LoVo (cell line): ENCODE data around the gene DLX6.

Experiments used
- DNase-seq: peaks from one replicate; pipeline ENCODE4 v3.0.0-alpha.2; 2016; ENCODE audit warnings: low spot score

The DLX6 gene

DNA sequence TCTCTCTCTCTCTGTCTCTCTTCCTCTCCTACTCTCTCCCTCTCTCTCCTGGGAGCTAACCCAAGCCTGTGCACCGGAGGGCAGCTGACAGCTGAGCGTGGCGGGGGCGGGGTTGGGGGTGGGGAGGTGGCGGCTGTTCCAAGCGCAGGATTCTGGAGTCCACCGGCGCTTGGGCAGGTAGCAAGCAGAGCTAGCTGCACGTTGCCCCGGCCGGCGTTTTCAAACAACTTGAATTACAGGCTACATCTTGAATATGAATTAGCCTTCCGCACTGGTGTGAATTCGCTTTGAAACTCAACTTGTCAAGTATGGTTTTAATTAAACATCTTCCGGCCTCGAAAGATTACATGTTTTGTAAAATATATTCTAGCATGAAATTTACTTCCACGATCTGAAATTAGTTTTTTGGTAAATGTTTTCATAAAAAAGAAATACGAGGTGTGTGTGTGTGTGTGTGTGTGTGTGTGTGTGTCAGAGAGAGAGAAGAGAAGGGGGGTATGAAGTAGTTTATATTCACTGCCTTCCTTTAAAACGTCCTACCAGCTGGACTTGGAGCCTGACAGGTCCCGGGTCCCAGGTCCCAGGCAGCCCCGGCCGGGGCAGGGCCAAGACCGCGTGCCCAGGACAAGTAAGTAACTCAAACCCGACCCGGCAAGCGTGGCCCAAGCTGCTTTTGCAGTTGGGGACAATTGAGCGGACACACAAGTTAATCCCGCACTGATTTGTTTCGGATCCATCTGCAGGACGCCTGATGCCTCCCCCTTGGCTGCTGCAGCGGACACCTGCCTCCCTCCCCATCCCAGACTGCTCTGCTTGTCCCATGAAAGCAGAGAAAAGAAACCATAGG is 9.0 kb upstream of the DLX6 start:
- DNase-seq = no peak

- DNase-seq = no peak
Observed at GRCh38 chr7:96996958-96997511, 8.3 kb upstream of the DLX6 start.

- DNase-seq = no peak
Observed at GRCh38 chr7:96997512-96998032, 7.8 kb upstream of the DLX6 start.

GRCh38 chr7:96998333-96998732 is 7.0 kb upstream of the DLX6 start:
- DNase-seq = no peak

DNA sequence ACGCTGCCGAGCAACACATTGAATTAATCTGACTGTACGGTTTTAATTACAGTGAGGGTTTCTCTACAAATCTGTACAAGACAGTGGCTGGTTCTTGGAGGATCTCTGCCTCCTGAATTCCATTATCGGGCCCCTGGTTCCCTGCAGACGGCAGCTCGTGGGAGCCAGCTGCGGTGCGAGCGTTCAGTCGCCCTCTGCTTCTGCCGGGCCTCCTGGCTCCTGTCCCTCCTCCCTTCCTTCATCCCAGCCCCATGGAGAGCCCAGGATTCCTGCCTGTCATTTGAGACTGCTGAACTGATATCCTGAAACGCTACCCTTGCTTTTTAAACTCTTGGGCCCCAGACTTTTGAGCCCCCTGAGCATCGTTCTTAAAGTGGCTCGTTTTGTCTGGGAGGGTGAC is 6.6 kb upstream of the DLX6 start:
- DNase-seq = no peak

DNA sequence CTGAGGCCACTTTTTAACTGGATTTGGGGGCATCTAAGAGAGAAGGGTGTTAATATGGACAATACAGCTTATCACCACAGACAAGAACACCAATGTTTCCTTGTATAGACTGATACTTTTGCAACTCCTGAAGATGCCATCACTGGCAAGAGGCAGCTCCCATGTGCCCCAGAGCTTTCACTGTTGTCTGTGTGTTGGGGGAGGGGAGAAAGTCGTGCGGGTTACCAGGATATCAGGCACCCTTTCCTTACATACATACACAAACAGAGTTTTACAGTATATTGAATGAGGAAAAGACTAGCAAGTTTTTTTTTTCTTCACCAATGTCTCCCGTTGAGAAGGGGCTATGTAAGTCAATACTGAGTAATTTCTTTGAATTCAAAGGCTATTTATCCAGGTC is 4.1 kb upstream of the DLX6 start:
- no peak for DNase-seq

- no peak for DNase-seq
Observed at GRCh38 chr7:97001656-97002554, 3.4 kb upstream of the DLX6 start.

DNA sequence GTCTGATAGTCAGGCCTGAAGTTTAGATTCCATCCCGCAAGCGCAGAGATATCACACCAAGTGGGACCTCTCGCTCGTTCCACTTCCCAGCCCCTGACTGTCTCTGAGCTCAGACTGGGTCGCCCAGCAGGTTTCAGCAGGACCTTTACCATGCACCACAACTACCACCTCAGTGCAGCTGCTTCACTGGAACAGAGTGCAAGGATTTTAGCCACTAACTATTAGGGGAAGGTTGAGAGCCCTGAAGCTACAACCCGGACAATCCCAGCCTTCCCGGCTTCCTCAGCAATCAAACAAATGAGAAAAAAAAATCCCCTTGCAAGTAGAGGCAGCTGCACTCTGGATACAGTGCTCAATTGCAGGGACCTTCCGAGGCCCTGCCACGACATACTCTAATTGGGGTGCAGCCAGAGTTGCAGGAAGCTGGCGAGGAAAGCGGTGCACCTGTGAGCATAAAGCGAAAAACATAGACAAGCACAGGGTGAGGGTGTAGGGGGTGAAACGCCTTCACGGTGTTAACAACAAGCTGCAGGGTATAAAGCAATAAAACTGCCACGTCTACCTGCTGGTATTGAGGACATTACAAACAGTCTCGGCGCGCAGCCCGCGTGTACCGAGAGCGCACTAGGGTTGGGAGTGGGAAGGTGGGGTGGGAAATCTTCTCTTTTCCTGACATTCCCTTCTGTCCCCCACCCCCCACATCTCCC is 2.6 kb upstream of the DLX6 start:
- no peak for DNase-seq

GRCh38 chr7:97003262-97004246 is 1.8 kb upstream of the DLX6 start:
- DNase-seq = no peak

DNA sequence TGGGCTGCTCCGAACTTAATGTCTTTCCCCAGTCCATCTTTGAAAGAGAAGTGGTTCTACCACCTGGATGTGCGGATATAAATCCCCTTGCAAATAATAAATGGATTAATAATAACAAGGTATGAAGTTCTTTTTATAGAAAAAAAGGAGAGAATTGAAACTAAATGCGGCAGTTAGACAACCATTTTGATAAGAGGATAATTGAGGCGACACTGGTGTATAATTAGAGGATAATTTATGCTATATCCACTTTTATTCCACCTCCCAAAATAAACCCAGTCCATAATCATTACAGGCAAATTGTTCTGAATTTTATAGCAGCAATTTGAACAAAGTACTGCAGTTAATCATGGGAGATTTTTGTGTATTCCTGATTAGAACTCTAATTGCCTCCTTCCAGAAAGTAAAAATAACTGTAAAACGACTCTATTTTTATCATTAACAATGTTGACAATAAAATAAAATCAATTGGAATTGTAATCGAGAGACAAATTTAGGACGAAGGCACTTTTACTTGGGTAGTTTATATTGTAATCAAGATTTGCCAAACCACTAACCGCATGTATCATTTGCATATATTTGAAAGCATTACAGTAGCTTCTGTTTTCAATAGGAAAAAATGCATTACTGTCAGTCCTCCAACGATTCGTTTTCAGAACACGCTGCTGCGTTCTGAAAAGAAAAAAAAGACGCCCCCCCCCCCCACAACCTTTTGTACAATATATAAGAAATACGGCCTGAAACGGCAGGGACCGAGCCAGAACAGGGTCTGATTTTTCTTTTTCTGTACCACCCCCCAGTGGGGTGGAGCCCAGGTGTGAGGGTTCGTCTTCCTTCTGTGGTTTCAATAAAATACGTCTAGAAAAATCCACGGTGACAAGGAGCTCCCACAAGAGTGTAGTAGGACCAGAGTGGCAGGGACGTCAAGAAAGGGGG is 838 bp upstream of the DLX6 start:
- no peak for DNase-seq

- peak; percentile 46 for DNase-seq
Observed at GRCh38 chr7:97006055-97006815, 882 bp downstream of the DLX6 start.

DNA sequence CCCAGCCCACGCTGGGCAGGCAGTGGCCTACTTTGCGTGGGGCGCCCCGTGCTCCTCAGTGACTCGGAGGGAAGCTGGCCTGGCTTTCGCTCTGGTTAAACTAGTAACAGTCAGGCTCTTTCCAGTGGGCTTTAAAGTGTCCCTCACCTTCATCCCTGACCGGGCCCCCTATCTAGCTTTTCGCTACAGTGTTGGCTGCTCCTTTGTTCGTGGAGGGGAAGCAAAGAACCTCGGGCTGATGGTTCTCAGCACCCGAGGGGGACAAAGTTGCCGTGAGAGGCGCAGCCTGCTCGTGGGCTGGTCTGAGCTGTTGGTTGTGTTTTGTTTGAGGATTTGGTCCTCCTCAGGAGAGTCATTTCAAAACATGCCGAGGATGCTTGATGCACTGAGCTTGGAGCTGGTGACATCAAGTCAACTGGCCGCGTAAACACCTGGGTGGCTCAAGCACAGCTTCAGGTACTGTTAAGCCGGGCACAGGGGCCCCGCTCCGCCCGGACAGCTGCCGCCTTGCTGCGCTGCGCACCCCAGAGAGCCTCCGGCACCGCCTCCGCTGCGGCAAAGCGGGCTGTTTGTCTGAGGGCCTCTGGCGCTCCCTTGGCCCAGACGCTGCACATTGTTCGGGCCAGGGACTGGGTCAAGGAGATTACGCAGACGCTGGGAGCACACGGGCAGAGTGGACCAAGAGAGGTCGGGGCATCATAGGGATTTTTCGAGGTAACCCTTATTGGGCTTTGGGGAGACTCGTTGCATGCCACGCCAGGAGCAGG is 1.6 kb downstream of the DLX6 start:
- DNase-seq = no peak

GRCh38 chr7:97007583-97007861 is 2.2 kb downstream of the DLX6 start:
- no peak for DNase-seq

GRCh38 chr7:97008275-97008917 is 3.0 kb downstream of the DLX6 start:
- DNase-seq = no peak

- DNase-seq = no peak
Observed at GRCh38 chr7:97009753-97010732, 4.7 kb downstream of the DLX6 start.

- DNase-seq = no peak
Observed at GRCh38 chr7:97011104-97011503, 5.8 kb downstream of the DLX6 start.
